Hepatocyte (in vitro differentiated cells): Measurements from ENCODE around the gene TSSC4. TPM values are rescaled to one million over a fixed set of nuclear protein-coding genes. Genes with fewer than 3 reads are reported as not detected.
A peak's percentile ranks its signal among the peaks of the same experiment; 100 is the strongest.

Experiments
- DNase-seq: peaks from one replicate; pipeline ENCODE4 v3.0.0-alpha.2; 2016; ENCODE audit warnings: low spot score
- H2AFZ ChIP-seq: fragments of 200-600 bp; sonication (generic); 2 replicates; pipeline ENCODE4 v1.6.0; 2016; ENCODE audit warnings: antibody characterized with exemption, mild to moderate bottlenecking
- H3K27ac ChIP-seq: fragments of 200-600 bp; sonication (generic); 2 replicates; pipeline ENCODE4 v1.5.1; 2016; ENCODE audit warnings: mild to moderate bottlenecking
- H3K27me3 ChIP-seq: fragments of 200-600 bp; sonication (generic); 2 replicates; pipeline ENCODE4 v1.6.1; 2016
- H3K36me3 ChIP-seq: fragments of 200-600 bp; sonication (generic); replicated peaks from 2 replicates; pipeline ENCODE4 v1.5.1; 2016; ENCODE audit warnings: low read depth; ENCODE audit not compliant: insufficient read depth
- H3K4me1 ChIP-seq: fragments of 200-600 bp; sonication (generic); 2 replicates; pipeline ENCODE4 v1.5.1; 2016; ENCODE audit warnings: mild to moderate bottlenecking, moderate library complexity; ENCODE audit not compliant: insufficient read depth
- H3K4me2 ChIP-seq: fragments of 200-600 bp; sonication (generic); 2 replicates; pipeline ENCODE4 v1.6.0; 2016
- H3K4me3 ChIP-seq: fragments of 200-600 bp; sonication (generic); 2 replicates; pipeline ENCODE4 v1.5.1; 2016; ENCODE audit warnings: mild to moderate bottlenecking
- H3K79me2 ChIP-seq: fragments of 200-600 bp; sonication (generic); 2 replicates; pipeline ENCODE4 v1.6.0; 2017; ENCODE audit warnings: mild to moderate bottlenecking
- H3K9me2 ChIP-seq: fragments of 200-600 bp; sonication (generic); replicated peaks from 2 replicates; pipeline ENCODE4 v1.6.0; 2017; ENCODE audit warnings: mild to moderate bottlenecking; ENCODE audit not compliant: insufficient read depth
- H3K9me3 ChIP-seq: fragments of 200-600 bp; sonication (generic); 2 replicates; pipeline ENCODE4 v1.5.1; 2016; ENCODE audit warnings: low read depth, mild to moderate bottlenecking
- H4K20me1 ChIP-seq: fragments of 200-600 bp; sonication (generic); 2 replicates; pipeline ENCODE4 v1.6.0; 2016; ENCODE audit warnings: mild to moderate bottlenecking; ENCODE audit not compliant: insufficient read depth, poor library complexity, severe bottlenecking
- EZH2 ChIP-seq: fragments of 200-600 bp; sonication (generic); IDR thresholded peaks from 2 replicates; pipeline ENCODE4 v1.6.1; 2016; ENCODE audit warnings: antibody characterized with exemption, mild to moderate bottlenecking, borderline replicate concordance
- EZH2phosphoT487 ChIP-seq: fragments of 200-600 bp; sonication (generic); IDR thresholded peaks from one replicate; pipeline ENCODE4 v1.6.1; 2018; ENCODE audit warnings: antibody characterized with exemption, mild to moderate bottlenecking, low read depth, moderate library complexity; ENCODE audit not compliant: unreplicated experiment, severe bottlenecking
- WGBS: methylation state at CpG from one replicate; pipeline ENCODE4 v1.1.6; 2016; ENCODE audit warnings: low lambda C conversion rate; ENCODE audit errors: missing lambda C conversion rate; 5-methylcytosine and 5-hydroxymethylcytosine counted together
- polyA plus RNA-seq: library from polyadenylated mRNA; unstranded; fragments of >200 nt; fragmentation: Nextera tagmentation; extraction: Ambion mirVana; gene quantifications from 2 replicates; pipeline ENCODE4 v1.2.1, GENCODE V29; 2016
- total RNA-seq: library from RNA; depleted of rRNA; stranded (reverse); fragments of >200 nt; gene quantifications from 2 replicates; pipeline ENCODE4 v1.2.3, GENCODE V29; 2014
- TF ChIP-seq, protein P1 (sequence below): fragments of 200-600 bp; sonication (generic); IDR thresholded peaks from 2 replicates; pipeline ENCODE4 v1.5.1; 2016; ENCODE audit warnings: antibody characterized with exemption, mild to moderate bottlenecking; ENCODE audit not compliant: poor library complexity

The TSSC4 gene
- total and polyA plus RNA-seq, 2 experiments from 2014 or later = 33.8 to 68.5 TPM

- no peak overlapping the region for H3K4me2 ChIP-seq
- no peaks in the 10 kb centered on the region for H4K20me1 ChIP-seq
- H3K4me1 ChIP-seq = peaks cover 24% of the 10 kb centered on the region
- TF ChIP-seq EZH2phosphoT487 (no peak), EZH2 (no peak)
- TF ChIP-seq, protein P1, sequence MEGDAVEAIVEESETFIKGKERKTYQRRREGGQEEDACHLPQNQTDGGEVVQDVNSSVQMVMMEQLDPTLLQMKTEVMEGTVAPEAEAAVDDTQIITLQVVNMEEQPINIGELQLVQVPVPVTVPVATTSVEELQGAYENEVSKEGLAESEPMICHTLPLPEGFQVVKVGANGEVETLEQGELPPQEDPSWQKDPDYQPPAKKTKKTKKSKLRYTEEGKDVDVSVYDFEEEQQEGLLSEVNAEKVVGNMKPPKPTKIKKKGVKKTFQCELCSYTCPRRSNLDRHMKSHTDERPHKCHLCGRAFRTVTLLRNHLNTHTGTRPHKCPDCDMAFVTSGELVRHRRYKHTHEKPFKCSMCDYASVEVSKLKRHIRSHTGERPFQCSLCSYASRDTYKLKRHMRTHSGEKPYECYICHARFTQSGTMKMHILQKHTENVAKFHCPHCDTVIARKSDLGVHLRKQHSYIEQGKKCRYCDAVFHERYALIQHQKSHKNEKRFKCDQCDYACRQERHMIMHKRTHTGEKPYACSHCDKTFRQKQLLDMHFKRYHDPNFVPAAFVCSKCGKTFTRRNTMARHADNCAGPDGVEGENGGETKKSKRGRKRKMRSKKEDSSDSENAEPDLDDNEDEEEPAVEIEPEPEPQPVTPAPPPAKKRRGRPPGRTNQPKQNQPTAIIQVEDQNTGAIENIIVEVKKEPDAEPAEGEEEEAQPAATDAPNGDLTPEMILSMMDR = no peak
- H3K9me2 ChIP-seq = no peaks in the 10 kb centered on the region
- no peaks in the 10 kb centered on the region for H3K36me3 ChIP-seq
- H3K9me3 ChIP-seq = no peaks in the 10 kb centered on the region
- H3K4me3 ChIP-seq = no peak overlapping the region
- H2AFZ ChIP-seq = no peak overlapping the region
- H3K27ac ChIP-seq = no peak overlapping the region
- H3K27me3 ChIP-seq = no peaks in the 10 kb centered on the region
- H3K79me2 ChIP-seq = peaks cover 16% of the 10 kb centered on the region
- no peak for DNase-seq
- 93% methylated on average over 12 of the region's 12 CpGs for WGBS
Observed at GRCh38 chr11:2404735-2405196, 4.2 kb downstream of the TSSC4 start.

DNA sequence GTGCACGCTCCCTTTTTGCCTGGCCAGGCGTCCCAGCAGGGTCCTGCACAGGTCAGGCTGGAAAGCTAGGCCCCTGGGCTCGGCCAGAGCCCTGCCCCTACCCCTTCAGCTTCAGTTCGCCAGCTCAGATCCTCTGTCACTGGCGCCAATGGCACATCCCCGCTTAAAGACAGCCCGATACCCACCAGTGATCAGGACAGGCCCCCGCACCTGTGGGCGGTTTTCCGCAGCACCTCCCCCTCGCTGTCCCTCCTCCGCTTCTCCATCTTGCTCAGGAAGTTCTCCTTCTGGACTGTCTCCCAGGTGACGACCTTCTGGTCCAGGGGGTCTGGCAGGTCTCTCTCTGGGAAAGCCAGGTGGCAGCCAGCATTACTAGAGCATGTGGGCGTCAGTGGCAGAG, 5.9 kb downstream of the TSSC4 start:
- H4K20me1 ChIP-seq = no peaks in the 10 kb centered on the region
- no peaks in the 10 kb centered on the region for H3K9me3 ChIP-seq
- H3K9me2 ChIP-seq = no peaks in the 10 kb centered on the region
- no peak overlapping the region for H3K27ac ChIP-seq
- H2AFZ ChIP-seq = no peak overlapping the region
- H3K27me3 ChIP-seq = no peaks in the 10 kb centered on the region
- peaks cover 9% of the 10 kb centered on the region for H3K79me2 ChIP-seq
- no peaks in the 10 kb centered on the region for H3K36me3 ChIP-seq
- no peak for DNase-seq
- H3K4me1 ChIP-seq = peaks cover 30% of the 10 kb centered on the region
- H3K4me3 ChIP-seq = no peak overlapping the region
- WGBS = 93% methylated on average over 14 of the region's 14 CpGs
- TF ChIP-seq EZH2 = no peak
- TF ChIP-seq EZH2phosphoT487 = no peak
- TF ChIP-seq, protein P1 = no peak
- H3K4me2 ChIP-seq = no peak overlapping the region

DNA sequence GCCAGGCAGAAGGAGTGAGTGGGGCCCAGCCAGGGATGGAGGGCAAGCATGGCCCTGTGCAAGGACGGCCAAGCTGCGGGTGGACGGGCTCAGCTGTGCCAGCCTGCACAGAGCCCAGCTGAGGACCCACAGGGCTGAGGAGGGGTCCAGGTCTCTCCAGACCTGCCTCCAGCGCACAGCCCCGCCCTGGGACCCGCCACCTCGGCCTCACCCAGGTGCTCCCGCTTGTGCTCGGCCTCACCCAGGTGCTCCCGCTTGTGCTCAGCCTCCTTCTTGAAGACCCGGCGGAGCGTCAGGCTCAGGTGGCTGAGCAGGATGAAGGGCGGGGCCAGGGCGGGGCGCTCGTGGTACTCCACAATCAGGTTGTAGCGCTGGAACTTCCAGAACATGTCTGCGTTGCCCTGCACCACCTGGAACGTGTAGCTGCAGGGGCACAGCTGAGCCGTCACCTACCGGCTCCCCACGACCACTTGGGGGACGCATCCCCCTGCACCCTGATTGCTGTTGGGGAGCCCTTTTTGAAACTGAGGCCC, 6.4 kb downstream of the TSSC4 start:
- 95% methylated on average over 21 of the region's 24 CpGs for WGBS
- peaks cover 26% of the 10 kb centered on the region for H3K4me1 ChIP-seq
- H3K9me2 ChIP-seq = no peaks in the 10 kb centered on the region
- H2AFZ ChIP-seq = no peak overlapping the region
- TF ChIP-seq, protein P1 = no peak
- no peak for TF ChIP-seq EZH2phosphoT487
- no peak for TF ChIP-seq EZH2
- H3K4me2 ChIP-seq = no peak overlapping the region
- no peaks in the 10 kb centered on the region for H3K36me3 ChIP-seq
- no peak overlapping the region for H3K27ac ChIP-seq
- DNase-seq = no peak
- no peaks in the 10 kb centered on the region for H4K20me1 ChIP-seq
- no peak overlapping the region for H3K4me3 ChIP-seq
- no peaks in the 10 kb centered on the region for H3K9me3 ChIP-seq
- H3K27me3 ChIP-seq = no peaks in the 10 kb centered on the region
- peaks cover 4% of the 10 kb centered on the region for H3K79me2 ChIP-seq

- TF ChIP-seq, protein P1 = no peak
- TF ChIP-seq EZH2 (no peak), EZH2phosphoT487 (no peak)
- Histone ChIP-seq H4K20me1 (no peaks in the 10 kb centered on the region), H3K27me3 (no peaks in the 10 kb centered on the region), H3K9me3 (no peaks in the 10 kb centered on the region), H3K36me3 (no peaks in the 10 kb centered on the region), H2AFZ (no peak overlapping the region), H3K4me2 (no peak overlapping the region), H3K27ac (peak overlapping the region; percentile 55), H3K79me2 (no peaks in the 10 kb centered on the region), H3K4me3 (no peak overlapping the region), H3K9me2 (no peaks in the 10 kb centered on the region), H3K4me1 (peaks cover 21% of the 10 kb centered on the region)
- no peak for DNase-seq
- 85% methylated on average over 11 of the region's 11 CpGs for WGBS
Observed at GRCh38 chr11:2408671-2409070, 8.1 kb downstream of the TSSC4 start.
